NOMO-1 treated with dmso at 0.1 percent for 144 hours (cell line): Measurements from ENCODE around the gene UEVLD.
A peak's percentile ranks its signal among the peaks of the same experiment; 100 is the strongest.

Experiments used
- DNase-seq: peaks from one replicate; lab custom pipeline; 2025; ENCODE audit not compliant: unreplicated experiment; lab: John Stamatoyannopoulos, UW

UEVLD gene

GRCh38 chr11:18590571-18590970 is 2.0 kb upstream of the UEVLD start:
- no peak for DNase-seq

- DNase-seq, result no peak
Measured at GRCh38 chr11:18581825-18582224, 6.7 kb downstream of the UEVLD start.

GRCh38 chr11:18580113-18580766 is 8.3 kb downstream of the UEVLD start:
- no peak for DNase-seq

GRCh38 chr11:18578975-18579598 is 9.4 kb downstream of the UEVLD start:
- no peak for DNase-seq

- no peak for DNase-seq
Measured at GRCh38 chr11:18575361-18575760, 13.2 kb downstream of the UEVLD start.

GRCh38 chr11:18567081-18567480 is 21.5 kb downstream of the UEVLD start:
- no peak for DNase-seq

GRCh38 chr11:18566406-18566805 is 22.1 kb downstream of the UEVLD start:
- DNase-seq, result no peak

GRCh38 chr11:18564149-18564548 is 24.4 kb downstream of the UEVLD start:
- DNase-seq, result no peak

GRCh38 chr11:18563090-18563730 is 25.3 kb downstream of the UEVLD start:
- no peak for DNase-seq

- DNase-seq, result no peak
Measured at GRCh38 chr11:18548001-18548400, 40.5 kb downstream of the UEVLD start.

- no peak for DNase-seq
Measured at GRCh38 chr11:18540207-18541009, 48.1 kb downstream of the UEVLD start.

GRCh38 chr11:18536209-18536608 is 52.3 kb downstream of the UEVLD start:
- DNase-seq, result no peak

- no peak for DNase-seq
Measured at GRCh38 chr11:18534245-18534644, 54.3 kb downstream of the UEVLD start.

GRCh38 chr11:18533365-18533764 is 55.2 kb downstream of the UEVLD start:
- DNase-seq, result no peak

GRCh38 chr11:18527512-18527911 is 61.0 kb downstream of the UEVLD start:
- DNase-seq, result peak; percentile 43

- peak; percentile 87 for DNase-seq
Measured at GRCh38 chr11:18526521-18527296, 61.8 kb downstream of the UEVLD start, which contains the start of gene TSG101. Gene TSG101, minus strand, starts transcription at chr11:18526942. Its CDS starts 126 bp downstream, at chr11:18526816.

- DNase-seq, result no peak
Measured at GRCh38 chr11:18526130-18526520, 62.4 kb downstream of the UEVLD start.

- no peak for DNase-seq
Measured at GRCh38 chr11:18524248-18524647, 64.3 kb downstream of the UEVLD start.

- DNase-seq, result no peak
Measured at GRCh38 chr11:18523084-18523483, 65.5 kb downstream of the UEVLD start.

- no peak for DNase-seq
Measured at GRCh38 chr11:18522388-18522787, 66.1 kb downstream of the UEVLD start.

- DNase-seq, result no peak
Measured at GRCh38 chr11:18521122-18521521, 67.4 kb downstream of the UEVLD start.
